ENCODE data around the gene CD2BP2.
"Not testable (repeated sequence)": the region's sequence is repeated elsewhere in the genome, so short reads cannot be mapped to it uniquely, and the experiment has no call there.

The CD2BP2 gene

GRCh38 chr16:30341971-30342370 is 13.1 kb downstream of the CD2BP2 start:
- not testable (repeated sequence) for DNase-seq

DNA sequence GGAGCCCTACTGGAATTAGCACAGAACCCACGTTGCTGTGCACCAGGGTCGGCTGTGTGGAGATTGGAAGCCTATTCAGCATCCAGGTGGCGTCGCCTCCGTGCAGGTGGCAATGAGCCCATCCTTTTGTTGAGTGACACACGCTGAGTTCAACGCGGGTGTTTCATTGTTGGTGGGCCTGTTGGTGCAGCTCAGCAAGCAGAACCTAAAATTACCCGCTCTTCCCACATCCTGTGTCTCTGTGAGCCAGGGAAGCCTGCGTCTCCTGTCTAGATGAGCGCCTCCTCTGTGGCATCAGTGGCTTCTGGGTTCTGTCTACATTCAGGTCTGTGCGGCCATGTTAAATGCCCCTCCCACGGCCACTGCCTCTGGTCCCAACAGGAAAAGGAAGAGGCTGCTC is 14.5 kb downstream of the CD2BP2 start:
- no peak for DNase-seq

DNA sequence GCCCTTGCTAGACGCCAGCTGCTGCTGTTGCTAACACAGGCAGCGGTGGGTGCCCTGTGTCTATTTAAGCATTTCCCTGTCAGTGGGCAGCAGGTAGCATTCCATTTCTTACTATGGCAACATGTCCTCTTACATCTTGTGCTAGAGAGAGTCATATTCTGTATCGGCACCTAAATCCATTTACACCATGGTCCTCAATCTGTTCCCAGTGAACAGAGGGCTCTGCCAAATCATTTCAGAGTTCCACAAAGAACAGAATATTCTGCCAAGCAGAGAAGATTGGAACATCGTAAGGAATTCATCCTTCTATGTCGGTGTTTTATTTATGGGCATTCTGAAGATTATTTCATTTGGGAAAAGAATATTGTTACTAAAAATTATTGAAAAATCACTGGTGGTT is 16.4 kb downstream of the CD2BP2 start:
- DNase-seq, result not testable (repeated sequence)

DNA sequence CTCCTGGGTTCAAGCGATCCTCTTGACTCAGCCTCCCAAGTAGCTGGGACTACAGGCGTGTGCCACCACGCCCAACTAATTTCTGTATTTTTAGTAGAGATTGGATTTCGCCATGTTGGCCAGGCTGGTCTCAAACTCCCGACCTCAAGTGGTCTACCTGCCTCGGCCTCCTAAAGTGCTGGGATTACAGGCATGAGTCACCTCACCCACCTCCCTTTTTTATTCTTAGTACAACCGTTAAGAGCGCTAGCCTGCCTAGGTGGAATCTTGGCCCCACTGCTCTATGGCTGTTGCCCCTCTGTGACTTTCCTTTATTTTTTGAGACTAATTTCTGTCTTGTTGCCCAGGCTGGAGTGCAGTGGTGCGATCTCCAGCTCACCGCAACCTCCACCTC is 17.1 kb downstream of the CD2BP2 start:
- DNase-seq, result not testable (repeated sequence)

GRCh38 chr16:30335598-30336474 is 19.3 kb downstream of the CD2BP2 start:
- DNase-seq, result no peak

GRCh38 chr16:30335028-30335597 is 20.0 kb downstream of the CD2BP2 start:
- DNase-seq, result peak; percentile 35 to 88

- DNase-seq, result peak; percentile 46 to 64
These were observed 20.6 kb downstream of the CD2BP2 start for GRCh38 chr16:30334473-30334989.

- DNase-seq, result not testable (repeated sequence)
These were observed 30.9 kb downstream of the CD2BP2 start for GRCh38 chr16:30324220-30324619.

DNA sequence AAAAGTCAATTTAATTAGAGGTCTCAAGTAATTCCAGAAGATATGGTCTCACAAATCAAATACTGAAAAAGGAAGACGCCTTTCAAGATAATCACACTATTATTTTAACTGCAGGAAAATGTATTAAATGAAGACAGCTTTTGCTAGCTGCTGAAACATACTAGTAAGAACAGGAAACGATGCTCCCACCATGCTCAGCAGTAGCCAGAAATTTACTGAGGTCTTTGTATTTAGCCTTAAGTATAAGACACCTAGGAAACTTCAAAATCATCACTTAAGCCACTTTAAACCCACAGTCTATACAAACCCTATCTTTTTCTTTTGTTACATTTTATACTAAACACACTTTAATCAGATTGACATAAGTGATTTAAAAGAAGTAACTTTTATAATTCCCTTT is 36.5 kb downstream of the CD2BP2 start:
- DNase-seq, result not testable (repeated sequence)

DNA sequence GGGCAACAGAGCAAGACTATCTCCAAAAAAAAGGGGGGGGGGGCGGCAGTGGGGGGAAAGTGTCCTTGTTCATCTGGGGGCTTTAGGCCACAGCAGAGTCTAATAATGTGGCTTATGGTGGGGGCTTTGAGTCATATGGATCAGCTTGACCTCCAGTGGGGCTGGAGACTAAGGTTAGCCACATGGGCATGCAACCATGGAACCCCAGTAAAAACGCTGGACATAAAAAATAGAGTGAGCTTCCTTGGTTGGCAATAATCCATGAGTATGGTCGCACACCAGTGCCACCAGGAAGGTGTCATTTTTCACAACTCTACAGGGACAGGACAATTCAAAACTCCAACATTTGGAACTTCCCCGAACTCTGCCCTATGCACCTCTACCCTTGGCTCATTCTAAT is 44.2 kb downstream of the CD2BP2 start:
- DNase-seq, result not testable (repeated sequence)

GRCh38 chr16:30309255-30309654 is 45.9 kb downstream of the CD2BP2 start:
- not testable (repeated sequence) for DNase-seq
